GM19395 (cell line): Measurements from ENCODE around the gene MLIP.
"Not testable (repeated sequence)": the region's sequence is repeated elsewhere in the genome, so short reads cannot be mapped to it uniquely, and the experiment has no call there.

Source experiments
- ATAC-seq: cut with Tn5 transposase; IDR thresholded peaks from one replicate; pipeline ENCODE4 v1.9.1; 2021; ENCODE audit warnings: mild to moderate bottlenecking, moderate library complexity; ENCODE audit not compliant: unreplicated experiment

MLIP gene

GRCh38 chr6:54135665-54136369, 24.6 kb downstream of the MLIP start:
- ATAC-seq = no peak

GRCh38 chr6:54138795-54139194, 27.6 kb downstream of the MLIP start:
- no peak for ATAC-seq

- ATAC-seq = no peak
Measured at GRCh38 chr6:54140811-54141210, 29.6 kb downstream of the MLIP start.

GRCh38 chr6:54142889-54143519, 31.8 kb downstream of the MLIP start:
- ATAC-seq = no peak

GRCh38 chr6:54151861-54152260, 40.6 kb downstream of the MLIP start:
- no peak for ATAC-seq

GRCh38 chr6:54156650-54157250, 45.5 kb downstream of the MLIP start:
- ATAC-seq = no peak

- no peak for ATAC-seq
Measured at GRCh38 chr6:54157405-54157804, 46.2 kb downstream of the MLIP start.

GRCh38 chr6:54173089-54173488, 61.8 kb downstream of the MLIP start:
- no peak for ATAC-seq

GRCh38 chr6:54179152-54179551, 67.9 kb downstream of the MLIP start:
- ATAC-seq = no peak

- ATAC-seq = no peak
Measured at GRCh38 chr6:54183616-54184015, 72.4 kb downstream of the MLIP start.

GRCh38 chr6:54185885-54186284, 74.6 kb downstream of the MLIP start:
- no peak for ATAC-seq

GRCh38 chr6:54188846-54189245, 77.6 kb downstream of the MLIP start:
- ATAC-seq = no peak

- no peak for ATAC-seq
Measured at GRCh38 chr6:54191461-54191860, 80.2 kb downstream of the MLIP start.

- no peak for ATAC-seq
Measured at GRCh38 chr6:54192993-54193392, 81.8 kb downstream of the MLIP start.

- no peak for ATAC-seq
Measured at GRCh38 chr6:54193560-54193959, 82.3 kb downstream of the MLIP start.

- no peak for ATAC-seq
Measured at GRCh38 chr6:54194067-54194466, 82.8 kb downstream of the MLIP start.

GRCh38 chr6:54195637-54196036, 84.4 kb downstream of the MLIP start:
- ATAC-seq = no peak

- ATAC-seq = no peak
Measured at GRCh38 chr6:54196905-54197304, 85.7 kb downstream of the MLIP start.

- ATAC-seq = no peak
Measured at GRCh38 chr6:54198134-54198533, 86.9 kb downstream of the MLIP start.

- not testable (repeated sequence) for ATAC-seq
Measured at GRCh38 chr6:54203474-54204035, 92.3 kb downstream of the MLIP start.

- no peak for ATAC-seq
Measured at GRCh38 chr6:54204921-54205591, 93.8 kb downstream of the MLIP start.
